NCI-H2107 treated with DMSO at 0.1 percent for 48 hours (cell line): ENCODE data around the gene DAP.
"Not testable (repeated sequence)": the region's sequence is repeated elsewhere in the genome, so short reads cannot be mapped to it uniquely, and the experiment has no call there.

ENCODE experiments used
- DNase-seq: peaks from one replicate; lab custom pipeline; 2025; ENCODE audit not compliant: unreplicated experiment; lab: John Stamatoyannopoulos, UW

The DAP gene, protein sequence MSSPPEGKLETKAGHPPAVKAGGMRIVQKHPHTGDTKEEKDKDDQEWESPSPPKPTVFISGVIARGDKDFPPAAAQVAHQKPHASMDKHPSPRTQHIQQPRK

GRCh38 chr5:10761185-10761932 lies at the start of gene DAP:
Gene DAP, minus strand, starts transcription at chr5:10761234. Its CDS starts 166 bp downstream, at chr5:10761068.
- peak; percentile 73 for DNase-seq

GRCh38 chr5:10808347-10809226 lies 47.6 kb upstream of the DAP start:
- DNase-seq: no peak

- no peak for DNase-seq
Measured at GRCh38 chr5:10801931-10802666, 41.1 kb upstream of the DAP start.

DNA sequence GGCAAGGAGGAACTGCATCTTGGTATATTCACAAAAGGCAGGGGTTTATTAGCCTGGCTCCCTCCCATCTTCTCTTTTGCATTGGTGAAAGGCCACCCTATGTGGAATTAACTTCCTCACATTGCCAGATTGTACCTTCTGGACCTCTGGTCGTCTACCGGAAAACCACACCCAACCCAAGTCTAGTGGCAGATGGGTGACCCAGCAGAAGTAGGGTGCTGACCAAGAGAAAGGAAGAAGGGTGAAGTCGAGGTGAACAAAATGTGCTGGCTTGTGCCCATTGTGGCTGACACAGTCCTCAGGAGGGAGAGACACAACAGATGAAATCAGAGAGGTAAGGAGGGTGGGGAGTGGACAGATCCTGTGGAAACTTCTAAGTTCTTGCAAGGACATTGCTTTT lies 39.8 kb upstream of the DAP start:
- no peak for DNase-seq

- no peak for DNase-seq
Measured at GRCh38 chr5:10797261-10797660, 36.2 kb upstream of the DAP start.

- peak; percentile 4 for DNase-seq
Measured at GRCh38 chr5:10793785-10794184, 32.8 kb upstream of the DAP start.

DNA sequence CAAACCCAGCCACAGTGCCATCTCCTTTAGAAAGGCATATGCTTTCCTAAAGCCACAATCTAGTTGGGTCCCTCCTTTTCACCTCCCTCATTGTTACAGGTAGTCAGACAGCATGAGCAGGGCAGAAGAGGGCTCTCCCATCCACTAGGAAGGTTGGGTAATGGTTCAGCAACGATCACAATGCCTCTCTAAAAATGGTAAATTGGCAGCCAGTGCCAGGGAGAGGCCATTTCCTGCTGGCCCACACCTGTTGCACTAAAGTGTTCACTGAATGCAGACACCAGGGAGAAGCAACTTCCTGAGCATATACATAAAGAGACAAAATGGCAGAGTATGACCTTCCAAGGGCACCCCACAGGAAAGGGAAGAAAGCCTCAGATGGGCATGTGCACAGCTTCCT lies 31.3 kb upstream of the DAP start:
- DNase-seq: no peak

DNA sequence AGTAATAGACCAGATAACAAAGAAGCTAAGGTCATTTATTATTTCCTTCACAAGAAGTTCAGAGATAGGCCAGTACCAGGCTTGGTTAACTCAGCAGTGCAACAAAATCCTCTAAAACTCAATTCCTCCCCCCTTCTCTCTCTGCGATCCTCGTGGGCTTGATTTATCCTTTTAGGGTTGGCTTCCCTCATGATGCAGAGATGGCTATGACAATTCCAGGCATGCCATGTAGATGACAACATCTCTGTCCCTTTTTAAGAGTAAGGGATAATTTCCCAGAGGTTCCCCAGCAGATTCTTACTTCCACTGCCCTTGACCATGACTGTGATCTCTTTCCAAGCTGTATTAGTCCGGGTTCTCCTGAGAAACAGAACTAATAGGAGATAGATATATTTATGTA lies 28.7 kb upstream of the DAP start:
- no peak for DNase-seq

DNA sequence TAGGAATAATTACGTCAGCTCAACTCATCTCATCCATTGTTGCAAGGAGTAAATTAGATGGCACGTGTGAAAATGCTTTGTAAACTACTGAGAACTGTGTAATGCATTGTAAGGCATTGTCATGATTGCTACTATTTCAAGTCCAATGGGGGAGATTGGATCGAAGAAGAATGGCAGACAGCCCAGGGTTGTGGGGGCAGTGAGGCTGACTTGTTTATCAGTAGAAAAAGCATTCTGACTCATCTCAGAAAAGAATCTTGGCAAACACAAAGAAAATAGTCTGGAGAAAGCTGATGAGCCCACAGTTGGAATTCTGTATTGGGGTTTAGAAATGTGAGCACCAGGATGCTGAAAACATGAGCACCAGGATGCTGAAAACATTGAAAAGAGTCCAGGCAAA lies 28.0 kb upstream of the DAP start:
- no peak for DNase-seq

DNA sequence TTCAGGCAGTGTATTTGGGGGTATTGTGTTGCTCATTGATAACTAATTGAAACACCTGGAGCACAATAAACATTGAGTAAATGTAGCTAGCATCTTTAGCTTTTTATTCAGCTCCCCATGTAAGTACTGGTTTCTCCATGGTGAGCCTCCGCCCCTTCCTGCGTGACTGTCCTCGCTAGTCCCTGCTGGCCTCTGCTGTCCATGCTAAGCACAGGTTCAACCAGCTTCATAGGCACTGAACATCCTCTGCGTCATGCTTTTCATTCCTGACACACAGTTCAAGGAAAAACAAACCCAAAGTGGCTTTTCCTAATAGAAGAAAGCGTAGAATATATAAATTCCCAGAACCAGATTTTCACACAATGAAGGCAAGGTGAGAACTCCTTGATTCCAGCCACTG lies 27.3 kb upstream of the DAP start:
- no peak for DNase-seq

- no peak for DNase-seq
Measured at GRCh38 chr5:10786835-10787234, 25.8 kb upstream of the DAP start.

GRCh38 chr5:10780208-10780607 lies 19.2 kb upstream of the DAP start:
- not testable (repeated sequence) for DNase-seq

DNA sequence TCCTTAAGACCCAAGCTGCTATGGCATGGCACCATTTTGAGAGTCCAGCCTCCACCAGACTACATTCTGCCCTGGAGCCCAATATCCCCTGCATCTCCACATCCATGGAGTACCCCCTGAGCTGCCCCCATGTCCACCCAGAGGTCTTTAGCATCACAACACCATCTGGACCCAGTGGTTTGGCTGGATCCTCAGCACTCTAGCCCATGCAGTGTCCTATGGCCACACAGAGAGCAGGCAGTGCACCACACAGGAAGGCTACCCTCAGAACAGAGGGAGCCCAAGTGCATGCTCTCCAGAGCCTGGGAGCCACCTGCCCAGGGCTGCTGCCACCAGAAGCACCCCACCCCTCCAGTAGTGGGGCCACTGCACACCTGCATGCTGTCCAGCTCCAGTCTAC lies 18.6 kb upstream of the DAP start:
- DNase-seq: no peak

GRCh38 chr5:10778179-10778910 lies 17.3 kb upstream of the DAP start:
- DNase-seq: no peak

DNA sequence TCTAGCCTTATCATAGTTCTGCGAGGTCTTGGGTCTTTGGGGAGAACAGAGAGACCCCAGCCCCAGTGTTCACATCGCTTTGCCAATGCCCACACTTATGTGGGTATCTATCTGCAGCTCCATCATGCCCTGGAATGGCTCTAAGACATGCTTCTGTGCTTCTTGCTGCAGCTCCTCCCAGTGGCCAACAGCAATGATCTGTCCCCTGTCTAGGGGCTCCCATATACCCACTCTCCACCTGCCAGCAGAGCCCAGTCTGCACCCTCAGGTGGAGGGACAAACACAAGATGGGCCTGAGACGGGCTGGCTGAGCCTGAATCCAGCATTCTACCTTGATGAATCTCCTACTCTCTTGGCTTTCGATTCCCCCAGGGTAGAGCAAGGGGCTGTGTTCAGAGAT lies 14.6 kb upstream of the DAP start:
- no peak for DNase-seq

DNA sequence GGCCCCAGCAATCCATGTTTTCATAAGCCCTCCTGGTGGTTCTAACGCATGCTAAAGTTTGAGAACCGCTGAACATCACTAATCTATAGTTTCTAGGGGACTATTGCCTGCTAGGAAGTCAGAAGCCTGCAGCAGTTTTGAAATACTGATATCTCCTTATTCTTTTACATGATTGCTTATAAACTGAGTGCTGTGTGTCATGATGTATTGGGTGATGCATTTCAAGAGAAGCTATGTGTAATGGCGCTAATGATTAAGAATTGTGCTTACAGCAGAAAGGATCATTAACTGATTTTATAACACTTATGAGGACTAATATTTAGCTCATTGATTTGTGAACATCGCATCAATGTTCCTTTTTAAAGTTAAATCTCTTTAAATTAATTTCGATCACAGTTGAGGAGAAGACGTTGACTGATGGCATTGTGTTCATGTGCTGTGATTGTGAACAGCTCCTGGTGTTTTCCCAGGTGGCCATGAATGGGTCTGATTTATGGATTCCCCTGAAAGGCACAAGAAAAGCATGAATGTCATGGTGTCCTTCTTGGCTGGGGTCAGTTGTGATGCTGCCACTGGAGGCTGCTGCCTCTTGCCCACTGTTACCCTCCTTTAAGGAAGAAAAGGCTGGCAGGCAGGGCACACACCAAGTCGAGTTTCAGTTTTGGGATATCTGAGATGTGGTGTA lies 12.0 kb upstream of the DAP start:
- no peak for DNase-seq

- no peak for DNase-seq
Measured at GRCh38 chr5:10768328-10768899, 7.4 kb upstream of the DAP start.

- DNase-seq: no peak
Measured at GRCh38 chr5:10762776-10763500, 1.9 kb upstream of the DAP start.
